ENCODE measurements around the gene TRAPPC12. TPM values are rescaled to one million over a fixed set of nuclear protein-coding genes. Genes with fewer than 3 reads are reported as not detected.

The TRAPPC12 gene
- polyA plus RNA-seq, 1 donor (not counting 4 experiments of a cell fraction or from before 2014, with no cell fraction given) = 44.2 TPM

GRCh38 chr2:3483227-3483985 lies 103.9 kb downstream of the TRAPPC12 start:
- Histone ChIP-seq H3K9me3 (ENCODE audit: control insufficient read depth, low read depth, low read length) (no peaks in the 10 kb centered on the region), H3K4me1 (ENCODE audit: control insufficient read depth, extremely low read depth, insufficient read depth, low read length) (no peaks in the 10 kb centered on the region), H3K27ac (ENCODE audit: control insufficient read depth, insufficient read depth, low read length) (no peak overlapping the region), H3K9ac (ENCODE audit: control insufficient read depth, extremely low read depth, insufficient read depth, low read length) (no peak overlapping the region), H3K27me3 (ENCODE audit: control insufficient read depth, extremely low read depth, insufficient read depth, low read length) (no peaks in the 10 kb centered on the region), H3K4me3 (ENCODE audit: control insufficient read depth in 2 of 3, extremely low read depth in 1 of 3, insufficient read depth in 2 of 3, low read depth in 1 of 3, low read length in 3 of 3) (no peak overlapping the region), H3K36me3 (ENCODE audit: control insufficient read depth in 2 of 2, extremely low read depth in 1 of 2, insufficient read depth in 2 of 2, low read length in 2 of 2) (peaks cover 0 to 7% of the 10 kb centered on the region in 2 experiments), H3K79me2 (ENCODE audit: control insufficient read depth, insufficient read depth, low read length) (no peaks in the 10 kb centered on the region), H4K20me1 (ENCODE audit: control insufficient read depth, extremely low read depth, insufficient read depth, low read length) (no peaks in the 10 kb centered on the region), H3K9me1 (ENCODE audit: control insufficient read depth, extremely low read depth, insufficient read depth, low read length) (no peaks in the 10 kb centered on the region), H3K4me2 (ENCODE audit: control insufficient read depth, extremely low read depth, insufficient read depth, low read depth, low read length) (no peak overlapping the region), H2AFZ (ENCODE audit: control insufficient read depth, low read length) (no peak overlapping the region)
- FAIRE-seq (no peak), DNase-seq (ENCODE audit: low read depth, low spot score) (peak; percentile 5)
- dilution Hi-C loops (cut with MboI; ENCODE audit: extremely low pct_ligation_motif_present, low sequenced_read_pairs) = no loop called here
- TF ChIP-seq CTCF (optimal IDR thresholded peaks at IDR 0.05 in 1 of 3, IDR thresholded peaks at IDR 0.05 in 1 of 3, conservative IDR thresholded peaks at IDR 0.05 in 1 of 3; ENCODE audit: extremely low read depth in 1 of 3, insufficient read depth in 2 of 3, low read length in 3 of 3) (no peak), EZH2 (IDR thresholded peaks at IDR 0.05; ENCODE audit: low read length) (no peak)

- Histone ChIP-seq H3K79me2 (ENCODE audit: control insufficient read depth, insufficient read depth, low read length) (no peaks in the 10 kb centered on the region), H3K9me3 (ENCODE audit: control insufficient read depth, low read depth, low read length) (no peaks in the 10 kb centered on the region), H3K4me1 (ENCODE audit: control insufficient read depth, extremely low read depth, insufficient read depth, low read length) (no peaks in the 10 kb centered on the region), H3K36me3 (ENCODE audit: control insufficient read depth in 2 of 2, extremely low read depth in 1 of 2, insufficient read depth in 2 of 2, low read length in 2 of 2) (peaks cover 0 to 3% of the 10 kb centered on the region in 2 experiments), H3K4me2 (ENCODE audit: control insufficient read depth, extremely low read depth, insufficient read depth, low read depth, low read length) (no peak overlapping the region), H3K4me3 (ENCODE audit: control insufficient read depth in 2 of 3, extremely low read depth in 1 of 3, insufficient read depth in 2 of 3, low read depth in 1 of 3, low read length in 3 of 3) (no peak overlapping the region), H4K20me1 (ENCODE audit: control insufficient read depth, extremely low read depth, insufficient read depth, low read length) (no peaks in the 10 kb centered on the region), H3K27ac (ENCODE audit: control insufficient read depth, insufficient read depth, low read length) (no peak overlapping the region), H3K9ac (ENCODE audit: control insufficient read depth, extremely low read depth, insufficient read depth, low read length) (no peak overlapping the region), H3K27me3 (ENCODE audit: control insufficient read depth, extremely low read depth, insufficient read depth, low read length) (no peaks in the 10 kb centered on the region), H3K9me1 (ENCODE audit: control insufficient read depth, extremely low read depth, insufficient read depth, low read length) (no peaks in the 10 kb centered on the region), H2AFZ (ENCODE audit: control insufficient read depth, low read length) (no peak overlapping the region)
- no peak for TF ChIP-seq EZH2 (IDR thresholded peaks at IDR 0.05; ENCODE audit: low read length)
- dilution Hi-C loops (cut with MboI; ENCODE audit: extremely low pct_ligation_motif_present, low sequenced_read_pairs) = no loop called here
- FAIRE-seq = no peak
- DNase-seq (ENCODE audit: low read depth, low spot score) = no peak
These were observed 104.8 kb downstream of the TRAPPC12 start for GRCh38 chr2:3483986-3484960.
